Mesodermal cell (in vitro differentiated cells): ENCODE results near the gene SYT15B. TPM values are rescaled to one million over a fixed set of nuclear protein-coding genes. Genes with fewer than 3 reads are reported as not detected.
A peak's percentile ranks its signal among the peaks of the same experiment; 100 is the strongest.
"Not testable (repeated sequence)": the region's sequence is repeated elsewhere in the genome, so short reads cannot be mapped to it uniquely, and the experiment has no call there.

Source experiments
- H3K27ac ChIP-seq: 2 replicates; pipeline ENCODE4 v1.7.0; 2013; ENCODE audit warnings: mild to moderate bottlenecking, low read depth, low read length, moderate library complexity; ENCODE audit not compliant: severe bottlenecking
- H3K36me3 ChIP-seq: 2 replicates; pipeline ENCODE4 v1.7.1; 2013; ENCODE audit warnings: mild to moderate bottlenecking, low read length, moderate library complexity; ENCODE audit not compliant: control insufficient read depth, insufficient read depth
- H3K4me1 ChIP-seq: one replicate; pipeline ENCODE4 v1.7.1; 2013; ENCODE audit warnings: mild to moderate bottlenecking, low read length; ENCODE audit not compliant: insufficient read depth, control insufficient read depth, poor library complexity, severe bottlenecking
- H3K4me3 ChIP-seq: 2 replicates; pipeline ENCODE4 v1.7.0; 2013; ENCODE audit warnings: low read length, control low read depth, mild to moderate bottlenecking; ENCODE audit not compliant: insufficient read depth, poor library complexity, severe bottlenecking; ENCODE audit errors: extremely low read depth
- H3K9me3 ChIP-seq: 2 replicates; pipeline ENCODE4 v1.7.1; 2013; ENCODE audit warnings: mild to moderate bottlenecking, low read length, moderate library complexity; ENCODE audit not compliant: control insufficient read depth
- WGBS, 2 experiments: methylation state at CpG; one replicate each; pipeline ENCODE4 v1.1.5; 2013; ENCODE audit warnings: missing lambda C conversion rate in 2 of 2; ENCODE audit not compliant: insufficient coverage in 2 of 2; 5-methylcytosine and 5-hydroxymethylcytosine counted together
- polyA plus RNA-seq, 2 experiments: library from polyadenylated mRNA; stranded (reverse); fragments of 50-300 nt; gene quantifications; one replicate each; pipeline ENCODE4 v1.2.3, GENCODE V29; 2013

Gene SYT15B
- 0.85 TPM for polyA plus RNA-seq (2013, experiment 1 of 2)
- not detected for polyA plus RNA-seq (2013, experiment 2 of 2)

- not testable (repeated sequence) for H3K36me3 ChIP-seq, H3K27ac ChIP-seq, H3K9me3 ChIP-seq, H3K4me1 ChIP-seq
- WGBS, 2 experiments = 85 to 92% methylated on average over 4 to 11 of the region's 33 CpGs
- peak within 1 kb of the TSS; percentile 8 for H3K4me3 ChIP-seq
Measured at GRCh38 chr10:47763554-47764175, at the start of gene SYT15B. Gene SYT15B (minus strand): TSS chr10:47763592. CDS start chr10:47762640, 952 bp downstream.

- no CpG with 5 or more reads among the region's 4 CpGs for WGBS, 2 experiments
- not testable (repeated sequence) for H3K27ac ChIP-seq, H3K9me3 ChIP-seq, H3K4me3 ChIP-seq, H3K4me1 ChIP-seq, H3K36me3 ChIP-seq
Measured at GRCh38 chr10:47779590-47779989, 16.2 kb upstream of the SYT15B start.

DNA sequence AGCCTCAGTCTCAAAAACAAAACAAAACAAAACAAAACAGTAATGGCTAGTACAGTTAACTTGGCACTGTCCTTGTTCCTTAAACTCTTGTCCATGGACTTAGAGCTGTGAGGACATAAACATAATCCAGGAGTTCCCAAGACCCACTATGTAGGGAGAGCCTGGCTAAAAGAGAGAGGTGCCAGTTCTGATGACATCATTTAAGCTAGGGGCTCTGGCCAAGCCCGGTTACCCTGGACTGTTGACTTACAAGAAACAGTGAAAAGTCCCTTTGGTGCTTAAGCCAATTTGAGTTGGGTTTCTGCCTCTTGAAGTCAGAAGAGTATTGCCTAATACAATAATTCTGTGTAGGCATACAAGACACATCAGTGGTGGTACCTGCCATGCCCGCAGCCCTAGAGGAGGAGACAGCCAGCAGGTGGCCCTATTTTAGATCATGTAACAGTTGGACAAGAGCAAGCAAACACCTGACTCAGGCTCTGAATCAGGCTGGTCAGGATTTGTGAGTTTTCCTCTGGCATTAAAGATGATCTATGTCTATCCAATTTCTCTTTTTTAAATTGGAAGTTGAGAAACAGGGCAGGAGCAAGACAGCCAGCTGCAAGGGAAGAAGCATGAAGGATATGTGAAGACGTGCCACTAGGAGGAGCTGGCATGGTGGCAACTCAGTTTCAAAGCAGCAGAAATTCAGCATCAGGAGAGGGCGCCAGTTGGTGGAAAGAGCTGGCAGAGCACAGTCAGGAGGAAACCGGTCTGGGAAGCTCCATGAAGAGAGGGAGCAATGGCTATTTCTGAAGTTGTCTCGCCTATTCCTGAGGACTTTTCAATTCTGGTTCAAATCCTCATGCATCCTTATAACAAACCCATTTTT is 12.2 kb upstream of the SYT15B start:
- not testable (repeated sequence) for H3K4me1 ChIP-seq, H3K36me3 ChIP-seq, H3K4me3 ChIP-seq, H3K27ac ChIP-seq, H3K9me3 ChIP-seq
- 0 to 5% methylated on average over 2 of the region's 6 CpGs for WGBS, 2 experiments

- H3K4me3 ChIP-seq, H3K4me1 ChIP-seq, H3K36me3 ChIP-seq, H3K27ac ChIP-seq, H3K9me3 ChIP-seq: not testable (repeated sequence)
- no CpG with 5 or more reads among the region's 2 CpGs for WGBS, 2 experiments
Measured at GRCh38 chr10:47770745-47771144, 7.4 kb upstream of the SYT15B start.

GRCh38 chr10:47768578-47769115 is 5.3 kb upstream of the SYT15B start:
- 14 to 100% methylated on average over 1 of the region's 7 CpGs for WGBS, 2 experiments
- H3K4me3 ChIP-seq, H3K9me3 ChIP-seq, H3K27ac ChIP-seq, H3K4me1 ChIP-seq, H3K36me3 ChIP-seq: not testable (repeated sequence)

GRCh38 chr10:47768085-47768484 is 4.7 kb upstream of the SYT15B start:
- H3K36me3 ChIP-seq, H3K9me3 ChIP-seq, H3K27ac ChIP-seq, H3K4me3 ChIP-seq, H3K4me1 ChIP-seq: not testable (repeated sequence)
- WGBS, 2 experiments = no CpG with 5 or more reads among the region's 3 CpGs

DNA sequence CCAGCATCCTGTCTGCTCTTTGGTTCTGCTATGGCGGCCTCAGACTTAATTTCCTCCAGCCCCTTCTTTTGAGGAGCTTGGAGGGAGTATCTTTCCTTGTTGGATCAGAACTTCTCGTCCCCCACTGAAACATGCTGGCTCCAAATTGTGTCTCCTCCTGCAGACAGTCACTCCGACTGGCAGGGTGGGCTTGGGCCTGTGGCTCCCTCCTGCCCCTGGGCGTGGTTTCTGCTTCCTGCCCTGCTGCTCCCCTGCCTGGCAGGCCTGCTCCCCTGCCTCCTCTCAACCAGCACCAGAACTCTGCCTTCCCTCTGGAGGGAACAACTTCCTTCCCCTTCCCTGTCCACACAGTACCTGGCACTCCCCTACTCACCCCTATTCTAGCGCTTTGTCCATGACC is 3.8 kb upstream of the SYT15B start:
- not testable (repeated sequence) for H3K36me3 ChIP-seq, H3K27ac ChIP-seq, H3K4me3 ChIP-seq, H3K9me3 ChIP-seq, H3K4me1 ChIP-seq
- 60% methylated on average over 2 of the region's 5 CpGs; no CpG with 5 or more reads in 1 of the 2 experiments for WGBS, 2 experiments

GRCh38 chr10:47765232-47765631 is 1.8 kb upstream of the SYT15B start:
- no CpG with 5 or more reads among the region's 4 CpGs for WGBS, 2 experiments
- not testable (repeated sequence) for H3K36me3 ChIP-seq, H3K9me3 ChIP-seq, H3K4me1 ChIP-seq, H3K27ac ChIP-seq, H3K4me3 ChIP-seq

GRCh38 chr10:47762674-47763553 is 478 bp downstream of the SYT15B start:
- not testable (repeated sequence) for H3K9me3 ChIP-seq, H3K36me3 ChIP-seq, H3K4me1 ChIP-seq, H3K27ac ChIP-seq
- peak overlapping the region; percentile 8 for H3K4me3 ChIP-seq
- 7 to 13% methylated on average over 4 to 5 of the region's 80 CpGs for WGBS, 2 experiments

- H3K4me1 ChIP-seq, H3K36me3 ChIP-seq: not testable (repeated sequence)
- no CpG with 5 or more reads among the region's 11 CpGs for WGBS, 2 experiments
Measured at GRCh38 chr10:47758855-47759254, 4.5 kb downstream of the SYT15B start.

More at GRCh38 chr10:47758855-47759254, 4.5 kb downstream of the SYT15B start:
- not testable (repeated sequence) for H3K27ac ChIP-seq, H3K9me3 ChIP-seq, H3K4me3 ChIP-seq
